HL-60 (cell line): ENCODE data around the gene KRTAP19-4.

Experiments used
- CTCF ChIP-seq: IDR thresholded peaks from one replicate; pipeline ENCODE4 v1.5.1; 2011; ENCODE audit warnings: low read length, control low read depth, inconsistent platforms; ENCODE audit not compliant: insufficient read depth
- GABPA ChIP-seq: IDR thresholded peaks from 2 replicates; pipeline ENCODE4 v1.6.1; 2012; ENCODE audit warnings: low read depth
- POLR2AphosphoS5 ChIP-seq: IDR thresholded peaks from 2 replicates; pipeline ENCODE4 v1.6.1; 2012; ENCODE audit warnings: low read depth

- TF ChIP-seq POLR2AphosphoS5 (no peak), CTCF (no peak), GABPA (no peak)
Measured at GRCh38 chr21:30497065-30497464, at the start of gene KRTAP19-4.
